Activated naive CD4-positive, alpha-beta T cell treated with Interleukin-2 at 50 U/mL for 16 hours (primary cell): ENCODE data around the gene CLIP3.

Source experiments
- DNase-seq: peaks from one replicate; pipeline ENCODE4 v3.0.0-alpha.2; 2020

Gene CLIP3

GRCh38 chr19:35977446-35978222, 55.0 kb downstream of the CLIP3 start:
- DNase-seq: peak; percentile 7

- DNase-seq: no peak
Observed at GRCh38 chr19:35975608-35976214, 57.0 kb downstream of the CLIP3 start.

- no peak for DNase-seq
Observed at GRCh38 chr19:35973487-35973886, 59.2 kb downstream of the CLIP3 start.

- no peak for DNase-seq
Observed at GRCh38 chr19:35966771-35967170, 65.9 kb downstream of the CLIP3 start.
